Measurements from ENCODE around the gene NPHP1. TPM values are rescaled to one million over a fixed set of nuclear protein-coding genes. Genes with fewer than 3 reads are reported as not detected.
"Not testable (repeated sequence)": the region's sequence is repeated elsewhere in the genome, so short reads cannot be mapped to it uniquely, and the experiment has no call there.

Gene NPHP1
- total RNA-seq, 1 experiment from 2014 or later, result 4.7 TPM

- CTCF ChIA-PET; H3K27ac ChIP-seq (ENCODE audit: low read depth, low read length); POLR2A ChIA-PET: not testable (repeated sequence)
These were observed 17.8 kb upstream of the NPHP1 start for GRCh38 chr2:110222626-110223025.

GRCh38 chr2:110221938-110222337 is 17.1 kb upstream of the NPHP1 start:
- Histone ChIP-seq H3K36me3 (ENCODE audit: control insufficient read depth in 1 of 2, insufficient read depth in 2 of 2, low read length in 2 of 2) (no peaks in the 10 kb centered on the region), H3K4me3 (replicated peaks in 1 of 2; ENCODE audit: low read depth in 1 of 2, low read length in 2 of 2) (no peak overlapping the region), H3K27me3 (ENCODE audit: insufficient read depth, low read length) (no peaks in the 10 kb centered on the region), H3K4me1 (ENCODE audit: control insufficient read depth in 1 of 2, insufficient read depth in 2 of 2, low read length in 2 of 2) (no peaks in the 10 kb centered on the region), H3K27ac (ENCODE audit: low read depth, low read length) (no peak overlapping the region), H3K9me3 (ENCODE audit: control insufficient read depth in 1 of 2, insufficient read depth in 1 of 2, low read depth in 1 of 2, low read length in 2 of 2) (no peaks in the 10 kb centered on the region), H4K20me1 (ENCODE audit: insufficient read depth) (no peaks in the 10 kb centered on the region), H3K79me2 (ENCODE audit: insufficient read depth, low read length) (no peaks in the 10 kb centered on the region), H2AFZ (ENCODE audit: low read depth, low read length, poor library complexity, severe bottlenecking) (no peak overlapping the region), H3K4me2 (ENCODE audit: low read length) (no peak overlapping the region), H3K9me2 (ENCODE audit: insufficient read depth) (no peaks in the 10 kb centered on the region), H3K9ac (ENCODE audit: low read length) (no peak overlapping the region)
- intact Hi-C loops (cut with micrococcal nuclease), result no loop called here
- ChIA-PET RAD21 (ENCODE audit: low non-redundant PET in 1 of 2, low total read pairs in 2 of 2, uncharacterized antibody in 2 of 2, unreplicated experiment in 2 of 2) (no interaction called here), POLR2A (no interaction called here), CTCF (no interaction called here)
- DNase-seq (ENCODE audit: low read depth, low spot score) (no peak), ATAC-seq (no peak)
- no peak for TF ChIP-seq ATF3 (IDR thresholded peaks at IDR 0.05)
- TF ChIP-seq ZBTB33 (IDR thresholded peaks at IDR 0.05; ENCODE audit: extremely low read depth, insufficient replicate concordance, low read length), result no peak
- no TSS peak for BruUV-seq (replicated peaks)

More at GRCh38 chr2:110222626-110223025, 17.8 kb upstream of the NPHP1 start:
- H3K9ac ChIP-seq (ENCODE audit: low read length); H3K4me2 ChIP-seq (ENCODE audit: low read length); DNase-seq (ENCODE audit: low read depth, low spot score); H3K4me1 ChIP-seq (ENCODE audit: control insufficient read depth in 1 of 2, insufficient read depth in 2 of 2, low read length in 2 of 2); H2AFZ ChIP-seq (ENCODE audit: low read depth, low read length, poor library complexity, severe bottlenecking); RAD21 ChIA-PET (ENCODE audit: low non-redundant PET in 1 of 2, low total read pairs in 2 of 2, uncharacterized antibody in 2 of 2, unreplicated experiment in 2 of 2); intact Hi-C loops (cut with micrococcal nuclease); ATAC-seq; H4K20me1 ChIP-seq (ENCODE audit: insufficient read depth); H3K36me3 ChIP-seq (ENCODE audit: control insufficient read depth in 1 of 2, insufficient read depth in 2 of 2, low read length in 2 of 2); H3K9me3 ChIP-seq (ENCODE audit: control insufficient read depth in 1 of 2, insufficient read depth in 1 of 2, low read depth in 1 of 2, low read length in 2 of 2); H3K79me2 ChIP-seq (ENCODE audit: insufficient read depth, low read length); H3K9me2 ChIP-seq (ENCODE audit: insufficient read depth); H3K27me3 ChIP-seq (ENCODE audit: insufficient read depth, low read length); H3K4me3 ChIP-seq (replicated peaks in 1 of 2; ENCODE audit: low read depth in 1 of 2, low read length in 2 of 2); BruUV-seq (replicated peaks): not testable (repeated sequence)
